ENCODE data around the gene FOXD3.
A peak's percentile ranks its signal among the peaks of the same experiment; 100 is the strongest.

Gene FOXD3

GRCh38 chr1:63362578-63362977 is 40.2 kb downstream of the FOXD3 start:
- DNase-seq = no peak

DNA sequence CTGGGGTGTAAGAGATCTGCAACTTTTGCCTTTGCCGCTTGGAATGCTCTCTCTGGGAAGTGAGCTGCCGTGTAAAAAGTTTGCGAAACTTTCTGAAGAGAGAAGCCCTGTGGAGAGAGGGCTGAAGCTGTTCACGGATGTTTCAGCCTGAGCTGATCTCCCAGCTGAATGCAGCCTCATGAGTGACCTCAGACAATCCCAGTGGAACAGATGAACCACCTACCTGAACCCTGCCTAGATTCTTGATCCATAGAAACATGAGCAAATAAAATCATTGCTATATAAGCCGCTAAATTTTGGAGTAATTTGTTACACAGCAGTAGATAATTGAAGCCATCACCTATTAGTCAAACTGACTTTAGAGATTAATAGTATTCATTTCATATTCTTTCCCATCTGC is 40.6 kb downstream of the FOXD3 start:
- no peak for DNase-seq

DNA sequence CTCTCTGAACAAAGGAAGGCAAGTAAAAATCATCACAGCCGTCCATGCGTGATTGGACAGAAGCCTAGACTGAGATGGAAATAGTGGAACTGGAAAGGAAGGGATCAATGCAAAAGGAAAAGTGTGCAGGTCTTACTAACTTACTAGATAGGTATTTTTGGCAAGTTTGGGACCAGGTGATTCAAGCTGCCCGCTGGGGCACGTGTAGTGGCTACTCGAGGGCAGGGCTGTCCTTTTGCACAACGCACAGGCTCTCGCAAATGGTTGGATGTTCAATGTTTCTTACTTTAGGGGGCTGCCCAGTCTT is 44.5 kb downstream of the FOXD3 start:
- DNase-seq = no peak

GRCh38 chr1:63367215-63368103 is 45.1 kb downstream of the FOXD3 start, which contains the start of gene ALG6:
Gene ALG6, plus strand, starts transcription at chr1:63367627. Its CDS starts 3,351 bp downstream, at chr1:63370978.
- peak; percentile 91 to 92 for DNase-seq

DNA sequence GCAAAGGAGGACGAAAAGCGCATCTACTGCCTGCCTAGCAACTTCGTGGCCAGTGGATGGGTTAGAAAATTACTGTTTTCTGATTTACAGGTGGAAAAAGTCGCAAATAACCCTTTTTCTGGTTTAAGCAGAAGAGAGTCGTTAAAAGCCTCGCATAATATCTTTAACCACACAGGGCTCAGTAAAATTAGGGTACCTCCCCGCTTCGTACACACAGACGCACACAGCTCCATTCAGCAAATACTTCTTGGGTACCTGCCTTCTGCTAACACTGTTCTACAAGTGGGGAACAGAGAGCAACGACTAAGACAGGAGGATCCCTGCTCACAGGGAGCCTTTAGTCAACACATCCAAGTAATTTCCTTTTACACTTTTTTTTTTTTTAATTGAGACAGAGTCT is 45.8 kb downstream of the FOXD3 start:
- no peak for DNase-seq

Data from stimulated activated CD4-positive, alpha-beta T cell treated with anti-CD3 and anti-CD28 coated beads, Interleukin-2, amount 100 ng/mL, for 48 hours (primary cell).